Urothelium cell line (cell line): ENCODE measurements around the gene IRF7.

Source experiments
- DNase-seq: peaks from one replicate; pipeline ENCODE4 v3.0.0; 2011; ENCODE audit warnings: low spot score, mixed read lengths
- FAIRE-seq: peaks from 2 replicates; lab custom pipeline; 2011; peaks lifted over from hg19 to GRCh38; lab: Jason Lieb, UNC

The IRF7 gene

DNA sequence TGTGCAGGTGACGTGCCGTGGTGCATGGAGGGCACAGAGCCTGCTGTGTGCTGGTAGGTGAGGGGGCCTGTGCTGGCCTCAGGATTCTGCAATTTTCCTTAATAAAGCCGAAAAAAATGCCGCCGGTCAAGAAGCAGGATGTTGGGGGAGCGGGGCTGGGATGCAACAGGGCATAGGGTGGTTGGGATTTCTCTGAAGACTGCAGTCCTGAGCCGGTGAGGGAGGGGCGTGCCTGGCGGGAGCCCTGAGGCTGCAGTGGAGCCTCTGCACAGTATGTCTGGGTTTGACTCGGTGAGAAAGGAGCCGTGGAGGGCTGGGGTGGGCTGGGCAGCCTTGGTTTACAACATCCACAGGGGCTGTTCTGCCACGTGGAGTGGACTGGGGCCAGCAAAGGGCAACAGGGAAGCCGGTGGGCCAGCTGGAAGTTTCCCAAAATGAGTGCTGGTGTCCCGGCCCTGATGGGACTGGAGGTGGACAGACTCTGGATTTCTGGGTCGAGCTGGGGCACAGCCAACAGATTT lies 7.7 kb upstream of the IRF7 start:
- FAIRE-seq (no peak), DNase-seq (no peak)

- DNase-seq (no peak), FAIRE-seq (no peak)
Observed at GRCh38 chr11:621838-622237, 6.1 kb upstream of the IRF7 start.

DNA sequence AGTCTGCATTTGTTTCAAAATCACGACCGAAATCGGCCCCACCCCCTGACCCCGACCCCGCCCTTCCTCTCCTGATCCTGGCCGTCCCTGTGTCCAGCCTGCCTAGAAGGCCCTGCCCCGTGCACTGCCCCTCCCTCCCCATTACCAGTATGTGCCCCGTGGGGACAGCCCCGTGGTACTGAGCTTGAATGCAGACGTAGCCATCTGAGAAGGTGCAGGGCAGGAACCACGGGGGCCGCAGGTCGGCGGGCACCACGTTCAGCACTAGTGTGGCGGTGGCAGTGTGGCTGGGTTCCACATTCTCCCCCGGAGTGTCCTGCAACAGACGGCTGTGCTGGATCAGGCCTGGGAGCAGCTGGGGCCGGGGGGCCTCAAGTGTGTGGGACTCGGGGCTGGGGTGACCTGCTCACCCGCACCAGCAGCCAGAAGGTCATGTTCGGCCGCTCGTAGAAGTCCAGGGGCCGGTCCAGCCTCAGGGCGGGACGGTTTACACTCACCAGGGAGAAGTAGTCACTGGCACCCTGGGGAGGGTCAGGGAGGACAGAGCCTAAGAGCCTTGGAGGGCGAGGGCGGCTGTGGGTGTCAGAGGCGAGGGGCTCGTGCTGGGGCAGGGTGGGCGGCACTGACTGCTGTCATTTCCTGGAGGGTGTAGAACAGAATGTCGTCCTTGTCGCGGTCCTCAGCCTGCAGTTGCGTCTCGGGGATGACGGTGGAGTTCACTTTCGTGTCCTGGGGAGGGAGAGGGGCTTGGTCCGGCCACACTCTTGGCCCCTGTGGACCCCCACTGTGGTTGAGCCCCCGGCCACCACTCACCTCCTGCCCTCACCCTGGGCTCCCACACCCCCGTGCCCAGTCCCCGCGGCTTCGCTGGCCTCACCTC lies 5.4 kb upstream of the IRF7 start:
- FAIRE-seq = no peak
- no peak for DNase-seq

GRCh38 chr11:620201-620600 lies 4.5 kb upstream of the IRF7 start:
- FAIRE-seq (no peak), DNase-seq (no peak)

- DNase-seq (no peak), FAIRE-seq (no peak)
Observed at GRCh38 chr11:619628-620050, 3.9 kb upstream of the IRF7 start.

- no peak for FAIRE-seq
Observed at GRCh38 chr11:618856-619627, 3.3 kb upstream of the IRF7 start.

DNA sequence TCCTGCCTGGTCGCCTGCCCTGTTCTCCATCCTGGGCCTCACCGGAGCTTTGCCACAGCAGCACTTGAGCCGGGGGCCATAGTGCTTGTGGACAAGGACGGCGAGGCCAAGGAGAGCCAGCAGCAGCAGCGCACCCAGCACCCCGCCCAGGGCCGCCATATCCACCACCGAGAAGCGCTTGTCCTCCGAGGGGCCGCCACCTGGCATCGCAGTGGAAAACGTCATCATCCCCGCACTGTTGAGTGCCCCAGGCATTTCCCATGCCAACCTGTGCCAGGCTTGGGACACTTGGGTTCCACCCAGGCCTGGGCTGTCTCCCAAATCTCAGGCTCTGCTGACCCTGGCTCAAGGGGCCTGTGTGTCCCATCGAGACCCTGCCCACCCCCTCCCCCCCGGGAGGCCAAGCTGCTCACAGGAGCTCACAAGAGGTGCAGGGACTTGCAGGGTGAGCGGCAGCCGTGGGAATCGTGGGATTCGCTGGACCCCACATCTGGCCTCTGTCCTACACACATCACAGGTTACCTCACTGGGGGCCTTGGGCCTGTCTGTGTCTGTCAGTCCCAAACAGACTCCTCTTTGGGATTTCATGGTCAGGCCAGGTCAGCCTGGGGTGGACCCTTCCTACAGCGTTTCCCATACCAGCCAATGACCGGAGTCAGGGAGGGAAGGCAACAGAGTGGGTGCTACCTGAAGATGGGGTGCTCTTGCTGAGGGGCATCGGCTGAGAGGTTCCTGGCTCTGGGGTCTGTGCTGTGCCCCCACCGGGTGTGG lies 2.3 kb upstream of the IRF7 start:
- FAIRE-seq = no peak
- DNase-seq = no peak

More at GRCh38 chr11:618856-619627, 3.3 kb upstream of the IRF7 start:
- no peak for DNase-seq

GRCh38 chr11:617199-617911 lies 1.6 kb upstream of the IRF7 start:
- FAIRE-seq (no peak), DNase-seq (no peak)

GRCh38 chr11:616320-617198 lies 809 bp upstream of the IRF7 start:
- DNase-seq (no peak), FAIRE-seq (no peak)

DNA sequence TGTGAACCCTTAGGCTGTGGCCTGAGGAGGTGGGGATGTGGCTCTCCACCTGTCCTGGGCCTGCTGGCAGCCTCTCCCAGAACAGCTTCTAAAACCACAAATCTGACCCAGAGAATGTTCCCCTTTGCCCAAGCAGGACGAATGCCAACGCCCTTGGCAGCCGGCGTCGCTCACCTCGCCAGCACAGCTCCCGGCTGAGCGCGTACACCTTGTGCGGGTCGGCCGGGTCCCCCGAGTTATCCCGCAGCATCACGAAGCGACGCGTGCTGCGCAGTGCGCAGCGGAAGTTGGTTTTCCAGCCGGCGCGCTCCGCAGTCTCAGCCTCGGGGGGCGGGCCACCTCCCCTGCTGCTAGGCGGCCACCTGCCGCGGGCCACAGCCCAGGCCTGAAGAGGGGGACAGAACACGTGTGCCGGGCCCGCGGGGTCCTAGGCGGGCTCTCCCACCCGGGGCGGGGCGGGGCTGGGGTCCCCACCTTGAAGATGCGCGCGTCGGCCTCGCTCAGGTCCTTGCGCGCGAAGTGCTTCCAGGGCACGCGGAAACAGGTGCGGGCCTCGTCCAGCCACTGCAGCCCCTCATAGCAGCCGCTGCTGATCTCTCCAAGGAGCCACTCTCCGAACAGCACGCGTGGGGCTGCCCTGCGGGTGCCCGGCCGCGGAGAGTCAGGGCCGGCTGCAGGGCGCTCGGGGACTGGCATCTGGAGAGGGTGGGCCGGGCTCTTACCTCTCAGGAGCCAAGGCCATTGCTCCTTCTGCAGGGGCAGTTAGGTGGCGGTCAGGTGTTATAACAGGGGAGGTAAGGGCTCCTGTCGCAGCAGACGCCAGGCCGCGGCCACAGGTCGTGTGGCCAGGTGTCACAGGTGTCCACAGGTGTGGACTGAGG lies 887 bp downstream of the IRF7 start:
- FAIRE-seq = no peak
- no peak for DNase-seq

- FAIRE-seq = no peak
- no peak for DNase-seq
Observed at GRCh38 chr11:614021-614622, 1.6 kb downstream of the IRF7 start.

DNA sequence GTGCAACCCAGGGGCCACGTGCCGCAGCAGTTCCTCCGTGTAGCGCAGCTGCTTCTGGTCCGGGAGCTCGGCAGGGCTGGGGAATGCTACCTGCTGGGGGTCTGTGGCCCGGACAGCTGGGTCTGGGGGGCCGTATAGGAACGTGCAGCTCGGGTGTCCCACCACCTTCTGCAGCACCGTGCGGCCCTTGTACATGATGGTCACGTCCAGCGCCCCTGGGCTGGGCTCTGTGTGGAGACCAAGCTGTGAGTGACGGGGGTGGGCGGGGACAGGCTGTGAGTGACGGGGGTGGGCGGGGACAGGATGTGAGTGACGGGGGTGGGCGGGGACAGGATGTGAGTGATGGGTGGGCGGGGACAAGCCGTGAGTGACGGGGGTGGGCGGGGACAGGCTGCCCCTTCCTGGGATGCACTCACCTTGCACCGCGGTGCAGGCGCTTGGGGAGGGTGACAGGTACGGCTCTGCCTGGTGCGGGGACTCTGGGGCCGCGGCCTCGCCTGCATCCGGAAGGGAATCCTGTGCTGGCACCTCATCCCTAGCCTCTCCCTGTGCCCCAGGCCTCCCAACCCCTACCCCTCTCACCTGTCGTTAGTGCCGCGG lies 2.3 kb downstream of the IRF7 start:
- no peak for FAIRE-seq
- DNase-seq = peak; percentile 60

DNA sequence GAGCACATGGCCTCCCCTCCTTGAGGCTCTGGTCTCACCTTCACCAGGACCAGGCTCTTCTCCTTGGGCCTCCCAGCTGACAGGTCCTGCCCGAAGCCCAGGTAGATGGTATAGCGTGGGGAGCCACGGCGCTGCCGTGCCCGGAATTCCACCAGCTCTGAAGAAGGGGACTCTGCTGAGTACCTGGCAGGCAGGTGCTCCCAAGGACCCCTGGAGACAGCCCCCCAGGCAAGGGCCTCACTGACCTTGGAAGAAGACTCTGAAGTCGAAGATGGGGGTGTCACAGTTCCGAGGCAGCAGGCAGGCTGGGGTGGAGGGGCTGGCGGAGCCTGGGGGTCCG lies 2.8 kb downstream of the IRF7 start:
- FAIRE-seq = no peak
- no peak for DNase-seq

DNA sequence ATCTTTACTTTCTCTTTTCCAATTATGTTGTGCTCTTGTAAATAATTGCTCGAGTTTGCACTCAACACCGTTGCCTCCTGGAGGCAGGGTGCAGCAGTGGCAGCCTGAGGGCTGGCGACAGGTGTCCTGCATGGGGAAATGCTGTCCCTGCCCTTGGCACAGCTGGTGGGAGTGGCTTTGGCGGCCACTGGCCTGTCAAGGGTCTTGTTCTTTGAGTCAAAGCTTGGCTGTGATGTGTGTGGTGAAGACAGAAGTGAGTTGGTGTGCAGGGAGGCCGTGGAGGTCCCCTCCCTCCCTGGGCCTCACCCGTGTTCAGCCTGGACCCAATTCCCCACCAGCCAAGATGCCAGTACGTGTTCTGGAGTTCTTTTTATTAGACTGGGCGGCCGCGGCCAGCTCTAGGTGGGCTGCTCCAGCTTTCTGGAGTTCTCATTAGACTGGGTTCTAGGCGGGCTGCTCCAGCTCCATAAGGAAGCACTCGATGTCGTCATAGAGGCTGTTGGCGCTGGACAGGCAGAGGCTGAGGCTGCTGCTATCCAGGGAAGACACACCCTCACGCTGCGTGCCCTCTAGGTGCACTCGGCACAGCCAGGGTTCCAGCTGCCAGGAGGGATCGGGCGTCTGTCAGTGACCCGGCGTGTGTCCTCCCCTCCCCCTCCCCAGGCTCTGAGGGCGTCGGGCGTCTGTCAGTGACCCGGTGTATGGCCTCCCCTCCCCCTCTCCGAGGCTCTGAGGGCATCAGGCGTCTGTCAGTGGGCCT lies 3.4 kb downstream of the IRF7 start:
- DNase-seq (no peak), FAIRE-seq (no peak)

DNA sequence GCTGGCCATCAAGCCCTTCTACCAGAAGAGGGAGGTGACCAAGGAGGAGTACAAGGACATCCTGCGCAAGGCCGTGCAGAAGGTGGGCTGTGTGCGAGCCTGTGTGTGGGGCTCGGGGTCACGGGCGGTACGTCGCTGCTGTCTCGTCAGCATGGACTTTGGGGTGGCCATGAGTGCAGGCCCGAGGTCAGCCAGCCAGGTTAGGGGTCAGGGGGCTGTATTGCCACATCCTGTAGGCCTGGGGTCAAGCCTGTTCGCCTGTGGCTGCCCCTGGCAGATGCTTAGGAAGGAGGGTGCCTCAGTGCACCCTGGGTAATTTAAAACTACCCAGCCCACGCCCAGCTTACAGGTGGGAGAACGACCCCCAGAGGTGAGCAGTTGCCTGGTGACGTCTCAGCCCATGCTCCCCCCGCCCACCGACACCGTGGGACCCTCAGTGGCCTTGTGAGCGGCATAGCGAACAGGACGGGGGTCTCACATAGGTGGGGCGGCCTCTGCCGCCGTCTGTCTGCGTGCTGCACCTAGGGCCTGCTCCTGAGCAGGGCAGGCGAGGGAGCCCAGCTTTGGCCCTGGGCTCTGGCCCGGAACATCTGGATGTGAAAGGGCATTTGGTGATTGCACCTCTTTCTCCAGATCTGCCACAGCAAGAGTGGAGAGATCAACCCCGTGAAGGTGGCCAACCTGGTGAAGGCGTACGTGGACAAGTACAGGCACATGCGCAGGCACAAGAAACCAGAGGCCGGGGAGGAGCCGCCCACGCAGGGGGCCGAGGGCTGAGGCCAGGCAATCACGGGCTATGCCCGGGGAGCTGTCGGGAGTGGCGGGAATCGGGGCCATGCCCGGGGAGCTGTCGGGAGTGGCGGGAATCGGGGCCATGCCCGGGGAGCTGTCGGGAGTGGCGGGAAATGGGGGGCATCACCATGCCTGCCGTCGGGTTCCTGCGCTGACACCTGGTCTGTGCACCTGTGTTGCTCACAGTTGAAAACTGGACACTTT lies 4.5 kb downstream of the IRF7 start:
- no peak for FAIRE-seq
- DNase-seq = no peak
